Pancreas (tissue), 10 donors: ENCODE data around the gene KNL1. TPM values are rescaled to one million over a fixed set of nuclear protein-coding genes. Genes with fewer than 3 reads are reported as not detected.
A peak's percentile ranks its signal among the peaks of the same experiment; 100 is the strongest.

ENCODE experiments used
- ATAC-seq, 4 donors: fragments of 200-7000 bp; cut with Tn5 transposase; one replicate each; pipeline versions ENCODE4 v1.8.0 to v1.9.1; 2020; ENCODE audit warnings: mild to moderate bottlenecking in 4 of 4, moderate library complexity in 4 of 4
- DNase-seq, 6 donors: peaks; one replicate each; pipeline ENCODE4 v3.0.0-alpha.2; 2020
- FAIRE-seq: peaks from 2 replicates; lab custom pipeline; 2012; peaks lifted over from hg19 to GRCh38; lab: Jason Lieb, UNC
- H3K27ac ChIP-seq, 4 donors: fragments of 200-600 bp; sonication (generic); 1 replicate in 3 of 4; 2 replicates in 1 of 4; pipeline versions ENCODE4 v1.5.0 to v1.8.0; 2020
- H3K27me3 ChIP-seq, 4 donors: fragments of 200-600 bp; one replicate each; pipeline ENCODE4 v1.8.0; 2021
- H3K36me3 ChIP-seq, 3 donors: fragments of 200-600 bp; sonication (generic) in 1 of 3; one replicate each; pipeline versions ENCODE4 v1.5.0 to v1.8.0; 2020 to 2021
- H3K4me1 ChIP-seq, 3 donors: fragments of 200-600 bp; one replicate each; pipeline ENCODE4 v1.8.0; 2021
- H3K4me3 ChIP-seq, 4 donors: fragments of 200-600 bp; sonication (generic) in 2 of 4; one replicate each; pipeline versions ENCODE4 v1.5.0 to v1.8.0; 2020 to 2021
- H3K9me3 ChIP-seq, 4 donors: fragments of 200-600 bp; one replicate each; pipeline ENCODE4 v1.8.0; 2021
- CTCF ChIP-seq, 4 donors: fragments of 200-600 bp; sonication (generic) in 3 of 4; IDR thresholded peaks; one replicate each; pipeline versions ENCODE4 v1.5.0 to v1.8.0; 2021; ENCODE audit warnings: antibody characterized with exemption in 4 of 4
- WGBS, 2 donors: extraction: QIAGEN DNeasy Blood & Tissue Kit; methylation state at CpG; one replicate each; pipeline ENCODE4 v1.1.7; 2013; 5-methylcytosine and 5-hydroxymethylcytosine counted together
- intact Hi-C, 3 donors: fragments of 100-400 bp; cut with DNase I; formaldehyde crosslinking; loops; one replicate each; pipeline versions ENCODE4 v1.11.1 to v1.14.2; 2022
- polyA plus RNA-seq, 2 donors: library from polyadenylated mRNA; stranded (reverse); fragments of 200-250 nt; gene quantifications; one replicate each; pipeline ENCODE4 v1.2.3, GENCODE V29; 2013
- total RNA-seq, 6 donors: library from RNA; stranded (reverse); fragmentation: NEBNext Ultra II Directional in 4 of 6; extraction: Animal tissue kit (Norgen Biotek cat#: 25700) in 4 of 6; gene quantifications; one replicate each; pipeline versions ENCODE4 v1.2.1 to v1.2.4, GENCODE V29; 2021 to 2023
- donor health status: healthy with polysubstance abuse.
- donor health status: DM: no; HTN: no; CAD: no; lungs with moderate emphysema.
- donor health status: DM: no; HTN: no; CAD: no.
- donor health status: control.
- donor health status: control.
- donor health status: Bipolar disorder and iron deficiency.
- donor health status: DM: yes; HTN: yes; CAD: no.
- donor health status: DM: no; HTN: no; CAD: no.
- donor health status: DM: no; HTN: no; CAD: no.
- donor health status: DM: yes; HTN: yes; CAD: no.

KNL1 gene, protein sequence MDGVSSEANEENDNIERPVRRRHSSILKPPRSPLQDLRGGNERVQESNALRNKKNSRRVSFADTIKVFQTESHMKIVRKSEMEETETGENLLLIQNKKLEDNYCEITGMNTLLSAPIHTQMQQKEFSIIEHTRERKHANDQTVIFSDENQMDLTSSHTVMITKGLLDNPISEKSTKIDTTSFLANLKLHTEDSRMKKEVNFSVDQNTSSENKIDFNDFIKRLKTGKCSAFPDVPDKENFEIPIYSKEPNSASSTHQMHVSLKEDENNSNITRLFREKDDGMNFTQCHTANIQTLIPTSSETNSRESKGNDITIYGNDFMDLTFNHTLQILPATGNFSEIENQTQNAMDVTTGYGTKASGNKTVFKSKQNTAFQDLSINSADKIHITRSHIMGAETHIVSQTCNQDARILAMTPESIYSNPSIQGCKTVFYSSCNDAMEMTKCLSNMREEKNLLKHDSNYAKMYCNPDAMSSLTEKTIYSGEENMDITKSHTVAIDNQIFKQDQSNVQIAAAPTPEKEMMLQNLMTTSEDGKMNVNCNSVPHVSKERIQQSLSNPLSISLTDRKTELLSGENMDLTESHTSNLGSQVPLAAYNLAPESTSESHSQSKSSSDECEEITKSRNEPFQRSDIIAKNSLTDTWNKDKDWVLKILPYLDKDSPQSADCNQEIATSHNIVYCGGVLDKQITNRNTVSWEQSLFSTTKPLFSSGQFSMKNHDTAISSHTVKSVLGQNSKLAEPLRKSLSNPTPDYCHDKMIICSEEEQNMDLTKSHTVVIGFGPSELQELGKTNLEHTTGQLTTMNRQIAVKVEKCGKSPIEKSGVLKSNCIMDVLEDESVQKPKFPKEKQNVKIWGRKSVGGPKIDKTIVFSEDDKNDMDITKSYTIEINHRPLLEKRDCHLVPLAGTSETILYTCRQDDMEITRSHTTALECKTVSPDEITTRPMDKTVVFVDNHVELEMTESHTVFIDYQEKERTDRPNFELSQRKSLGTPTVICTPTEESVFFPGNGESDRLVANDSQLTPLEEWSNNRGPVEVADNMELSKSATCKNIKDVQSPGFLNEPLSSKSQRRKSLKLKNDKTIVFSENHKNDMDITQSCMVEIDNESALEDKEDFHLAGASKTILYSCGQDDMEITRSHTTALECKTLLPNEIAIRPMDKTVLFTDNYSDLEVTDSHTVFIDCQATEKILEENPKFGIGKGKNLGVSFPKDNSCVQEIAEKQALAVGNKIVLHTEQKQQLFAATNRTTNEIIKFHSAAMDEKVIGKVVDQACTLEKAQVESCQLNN (N-terminal part only)
- under 1 TPM; 0.04 to 0.90 (median 0.35) TPM for total RNA-seq
- polyA plus RNA-seq, result under 1 TPM; 0.02 to 0.11 TPM

GRCh38 chr15:40593588-40594428 lies at the start of gene KNL1:
KNL1 (plus strand) TSS chr15:40594249; CDS start chr15:40602932, 8,683 bp downstream.
- TF ChIP-seq CTCF (IDR thresholded peaks at IDR 0.05), result no peak
- no peaks in the 10 kb centered on the region for H3K36me3 ChIP-seq
- intact Hi-C loops, result no loop called here
- DNase-seq, result peak; percentile 87 to 96 (median 92)
- H3K27me3 ChIP-seq, result no peaks in the 10 kb centered on the region
- H3K4me3 ChIP-seq, result peak within 1 kb of the TSS; percentile 36 to 67 (median 50)
- H3K9me3 ChIP-seq, result no peaks in the 10 kb centered on the region
- H3K27ac ChIP-seq, result peak within 1 kb of the TSS; percentile 81 to 95 (median 92)
- peak; percentile 93 to 97 (median 93) for ATAC-seq
- H3K4me1 ChIP-seq, result peaks cover 3 to 8% (median 7%) of the 10 kb centered on the region in 3 donors
- peak; percentile 17 for FAIRE-seq
- WGBS, 2 donors, result 2% methylated on average over 41 of the region's 41 CpGs

DNA sequence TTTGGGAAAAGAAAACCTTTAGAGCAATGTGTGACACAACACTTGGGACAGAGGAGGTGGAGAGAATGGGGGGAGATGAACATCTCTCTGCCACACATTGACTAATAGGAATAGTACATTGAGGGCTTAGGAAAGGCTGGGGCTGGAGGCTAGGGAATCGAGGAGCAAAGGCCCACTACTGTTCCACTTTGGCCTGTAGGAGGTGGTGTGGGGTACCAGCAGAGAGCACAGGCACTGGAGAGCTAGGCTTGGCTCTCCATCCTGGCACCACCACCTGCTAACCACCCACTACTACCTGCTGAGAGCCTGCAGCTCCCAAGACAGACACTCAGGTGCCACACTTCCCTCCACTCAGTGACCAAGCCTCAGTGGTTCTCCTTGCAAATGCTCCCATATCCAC lies 48.6 kb upstream of the KNL1 start:
- Histone ChIP-seq H3K4me3 (no peak overlapping the region), H3K4me1 (no peaks in the 10 kb centered on the region), H3K27me3 (no peaks in the 10 kb centered on the region), H3K27ac (no peak overlapping the region), H3K9me3 (no peaks in the 10 kb centered on the region), H3K36me3 (no peaks in the 10 kb centered on the region)
- TF ChIP-seq CTCF (IDR thresholded peaks at IDR 0.05), result peak in 1 of 4 donors; percentile 0
- no peak for FAIRE-seq
- ATAC-seq, result no peak
- 64 to 78% methylated on average over 1 of the region's 1 CpG for WGBS, 2 donors
- intact Hi-C loops, result no loop called here
- DNase-seq, result no peak

GRCh38 chr15:40548610-40549009 lies 45.4 kb upstream of the KNL1 start:
- Histone ChIP-seq H3K9me3 (no peaks in the 10 kb centered on the region), H3K4me3 (no peak overlapping the region), H3K4me1 (no peaks in the 10 kb centered on the region), H3K27ac (no peak overlapping the region), H3K36me3 (peaks cover 0 to 3% (median 0%) of the 10 kb centered on the region in 3 donors), H3K27me3 (no peaks in the 10 kb centered on the region)
- DNase-seq, result no peak
- WGBS, 2 donors, result 96% methylated on average over 2 of the region's 2 CpGs
- intact Hi-C loops, result no loop called here
- ATAC-seq, result no peak
- no peak for FAIRE-seq
- TF ChIP-seq CTCF (IDR thresholded peaks at IDR 0.05), result no peak

DNA sequence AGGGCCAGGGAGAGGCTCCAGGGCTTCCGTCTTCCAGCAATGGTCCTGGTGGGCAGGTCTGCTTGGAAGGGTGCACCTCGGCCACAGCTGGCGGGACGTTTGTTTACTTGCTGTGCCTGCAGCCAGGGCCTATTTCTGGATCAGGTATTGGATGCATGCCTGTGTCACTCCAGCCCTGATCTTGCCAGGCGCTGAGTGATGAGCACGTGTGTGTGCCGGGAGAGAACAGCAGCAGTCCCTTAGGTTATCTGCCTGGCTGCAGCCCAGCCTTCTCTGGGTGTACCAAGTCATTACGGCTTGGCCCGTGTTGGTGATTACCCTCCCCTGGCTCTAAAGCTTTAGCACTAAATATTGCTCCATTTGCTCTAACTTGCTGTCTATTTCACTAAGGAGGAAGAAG lies 44.2 kb upstream of the KNL1 start:
- FAIRE-seq (no peak), ATAC-seq (peak; percentile 75 to 91 (median 84)), DNase-seq (peak in 5 of 6 donors; percentile 32 to 71 (median 60))
- intact Hi-C loops, result no loop called here
- Histone ChIP-seq H3K27ac (no peak overlapping the region), H3K36me3 (peaks cover 0 to 3% (median 0%) of the 10 kb centered on the region in 3 donors), H3K9me3 (no peaks in the 10 kb centered on the region), H3K4me1 (no peaks in the 10 kb centered on the region), H3K27me3 (no peaks in the 10 kb centered on the region), H3K4me3 (no peak overlapping the region)
- no peak for TF ChIP-seq CTCF (IDR thresholded peaks at IDR 0.05)
- 41 to 47% methylated on average over 9 of the region's 9 CpGs for WGBS, 2 donors
